ENCODE results near the gene FAM43A.

Gene FAM43A

GRCh38 chr3:194736896-194737600 lies 51.4 kb downstream of the FAM43A start:
- no peaks in the 10 kb centered on the region for H3K36me3 ChIP-seq (ENCODE audit: control insufficient read depth, insufficient read depth, low read length)

More at GRCh38 chr3:194736896-194737600, 51.4 kb downstream of the FAM43A start:
- Histone ChIP-seq H3K4me3 (ENCODE audit: insufficient read depth, low read depth, low read length) (no peak overlapping the region), H3K27me3 (ENCODE audit: control insufficient read depth, insufficient read depth, low read length, poor library complexity, severe bottlenecking) (peaks cover 9% of the 10 kb centered on the region), H3K9me3 (ENCODE audit: control insufficient read depth, low read length) (no peaks in the 10 kb centered on the region), H3K27ac (ENCODE audit: insufficient read depth, low read depth, low read length, poor library complexity, severe bottlenecking) (no peak overlapping the region), H3K4me1 (ENCODE audit: control insufficient read depth, insufficient read depth, low read length) (peaks cover 4% of the 10 kb centered on the region)
- WGBS, 2 experiments = 90 to 91% methylated on average over 7 of the region's 7 CpGs
